Measurements from ENCODE around the gene APBA1.

APBA1 gene

GRCh38 chr9:69389437-69389995, 282.7 kb downstream of the APBA1 start:
- DNase-seq = no peak

- no peak for DNase-seq
Measured at GRCh38 chr9:69388596-69388995, 283.6 kb downstream of the APBA1 start.

GRCh38 chr9:69386651-69387050, 285.5 kb downstream of the APBA1 start:
- DNase-seq = no peak

- no peak for DNase-seq
Measured at GRCh38 chr9:69385581-69386033, 286.6 kb downstream of the APBA1 start.

- DNase-seq = no peak
Measured at GRCh38 chr9:69382135-69382534, 290.0 kb downstream of the APBA1 start.

- no peak for DNase-seq
Measured at GRCh38 chr9:69380811-69381210, 291.4 kb downstream of the APBA1 start.

GRCh38 chr9:69380301-69380700, 291.9 kb downstream of the APBA1 start:
- DNase-seq = no peak

- DNase-seq = no peak
Measured at GRCh38 chr9:69379270-69379982, 292.7 kb downstream of the APBA1 start.

GRCh38 chr9:69377981-69378380, 294.2 kb downstream of the APBA1 start:
- no peak for DNase-seq
